Mucosa of descending colon (tissue), 3 donors: ENCODE data around the gene PRSS8. TPM values are rescaled to one million over a fixed set of nuclear protein-coding genes. Genes with fewer than 3 reads are reported as not detected.

Experiments used
- ATAC-seq: fragments of 200-7000 bp; cut with Tn5 transposase; one replicate; pipeline ENCODE4 v1.9.1; 2020; ENCODE audit warnings: mild to moderate bottlenecking, moderate library complexity
- DNase-seq, 3 donors: peaks; one replicate each; pipeline ENCODE4 v3.0.0-alpha.2; 2020
- H3K36me3 ChIP-seq: fragments of 200-600 bp; one replicate; pipeline ENCODE4 v1.8.0; 2021; ENCODE audit warnings: low read depth, mild to moderate bottlenecking
- H3K4me1 ChIP-seq: fragments of 200-600 bp; one replicate; pipeline ENCODE4 v1.8.0; 2021; ENCODE audit warnings: low read depth, mild to moderate bottlenecking
- H3K4me3 ChIP-seq: fragments of 200-600 bp; one replicate; pipeline ENCODE4 v1.8.0; 2021; ENCODE audit warnings: mild to moderate bottlenecking
- H3K9me3 ChIP-seq: fragments of 200-600 bp; one replicate; pipeline ENCODE4 v1.8.0; 2021; ENCODE audit warnings: mild to moderate bottlenecking
- CTCF ChIP-seq: fragments of 200-600 bp; IDR thresholded peaks from one replicate; pipeline ENCODE4 v1.8.0; 2022; ENCODE audit warnings: antibody characterized with exemption, mild to moderate bottlenecking
- intact Hi-C, 2 donors: fragments of 100-400 bp; cut with DNase I in 1 of 2; cut with micrococcal nuclease in 1 of 2; formaldehyde crosslinking; loops; one replicate each; pipeline versions ENCODE4 v1.11.0 to v1.11.1; 2022; cut with DNase I, micrococcal nuclease
- total RNA-seq, 3 donors: library from RNA; stranded (reverse); fragmentation: NEBNext Ultra II Directional in 2 of 3; extraction: Animal tissue kit (Norgen Biotek cat#: 25700) in 2 of 3; gene quantifications; one replicate each; pipeline versions ENCODE4 v1.2.1 to v1.2.4, GENCODE V29; 2021 to 2023
- donor health status: DM: no; HTN: no; CAD: no; lungs with moderate emphysema.
- donor health status: DM: no; HTN: no; CAD: no.
- donor health status: DM: no; HTN: yes; CAD: no.

PRSS8 gene
- total RNA-seq, 3 donors from 2014 or later: 163 to 482 (median 422) TPM

- Histone ChIP-seq H3K4me1 (peaks cover 55% of the 10 kb centered on the region), H3K4me3 (no peak overlapping the region), H3K36me3 (no peaks in the 10 kb centered on the region), H3K9me3 (no peaks in the 10 kb centered on the region)
- no peak for TF ChIP-seq CTCF
- intact Hi-C loops: no loop called here
- DNase-seq: no peak
- ATAC-seq: no peak
Observed at GRCh38 chr16:31136287-31136662, 748 bp upstream of the PRSS8 start.

- intact Hi-C loops: no loop called here
- H3K4me3 ChIP-seq: peak overlapping the region; percentile 46
- no peaks in the 10 kb centered on the region for H3K36me3 ChIP-seq
- ATAC-seq (peak; percentile 36), DNase-seq (peak; percentile 80)
- H3K9me3 ChIP-seq: no peaks in the 10 kb centered on the region
- peaks cover 54% of the 10 kb centered on the region for H3K4me1 ChIP-seq
- TF ChIP-seq CTCF: no peak
Observed at GRCh38 chr16:31134625-31135534, 647 bp downstream of the PRSS8 start.

GRCh38 chr16:31134091-31134571 lies 1.4 kb downstream of the PRSS8 start:
- TF ChIP-seq CTCF: no peak
- H3K9me3 ChIP-seq: no peaks in the 10 kb centered on the region
- peak overlapping the region; percentile 46 for H3K4me3 ChIP-seq
- DNase-seq (peak in 1 of 3 donors; percentile 46), ATAC-seq (no peak)
- H3K4me1 ChIP-seq: peaks cover 56% of the 10 kb centered on the region
- intact Hi-C loops: no loop called here
- H3K36me3 ChIP-seq: no peaks in the 10 kb centered on the region

GRCh38 chr16:31133046-31133501 lies 2.5 kb downstream of the PRSS8 start:
- intact Hi-C loops: no loop called here
- Histone ChIP-seq H3K36me3 (no peaks in the 10 kb centered on the region), H3K4me3 (no peak overlapping the region), H3K9me3 (no peaks in the 10 kb centered on the region), H3K4me1 (peaks cover 61% of the 10 kb centered on the region)
- no peak for ATAC-seq
- no peak for DNase-seq
- TF ChIP-seq CTCF: no peak

- DNase-seq: peak in 1 of 3 donors; percentile 58
- no peak for TF ChIP-seq CTCF
- Histone ChIP-seq H3K4me3 (no peak overlapping the region), H3K9me3 (no peaks in the 10 kb centered on the region), H3K4me1 (peaks cover 67% of the 10 kb centered on the region), H3K36me3 (no peaks in the 10 kb centered on the region)
- ATAC-seq: no peak
- intact Hi-C loops: no loop called here
Observed at GRCh38 chr16:31132303-31132979, 3.1 kb downstream of the PRSS8 start.
